GM12878 (cell line): ENCODE data around the gene USP54. TPM values are rescaled to one million over a fixed set of nuclear protein-coding genes. Genes with fewer than 3 reads are reported as not detected.
A peak's percentile ranks its signal among the peaks of the same experiment; 100 is the strongest.

Experiments used
- BACH1 ChIP-seq: fragments of 450-650 bp; IDR thresholded peaks from 2 replicates; pipeline ENCODE4 v1.6.1; 2017; ENCODE audit warnings: mild to moderate bottlenecking, borderline replicate concordance
- BHLHE40 ChIP-seq, 2 experiments: fragments of 450-650 bp in 1 of 2; IDR thresholded peaks; 2 replicates each; pipeline ENCODE4 v1.6.1; 2011 to 2017; ENCODE audit warnings: low read depth in 2 of 2, borderline replicate concordance in 1 of 2, improper control_type of control experiment in 1 of 2, low read length in 1 of 2, mild to moderate bottlenecking in 1 of 2
- CHD2 ChIP-seq: IDR thresholded peaks from 2 replicates; pipeline ENCODE4 v1.6.1; 2011; ENCODE audit warnings: low read depth, low read length, improper control_type of control experiment, borderline replicate concordance
- IKZF1 ChIP-seq: fragments of 450-650 bp; conservative IDR thresholded peaks from 2 replicates; pipeline ENCODE4 v1.6.1; 2017; ENCODE audit warnings: antibody characterized with exemption, mild to moderate bottlenecking
- IKZF2 ChIP-seq, 2 experiments: fragments of 450-650 bp; IDR thresholded peaks; 2 replicates each; pipeline ENCODE4 v1.6.1; 2017; ENCODE audit warnings: mild to moderate bottlenecking in 2 of 2, moderate library complexity in 2 of 2
- JUND ChIP-seq: IDR thresholded peaks from 2 replicates; pipeline ENCODE4 v1.6.1; 2012; ENCODE audit warnings: low read depth, mild to moderate bottlenecking, low read length, improper control_type of control experiment, moderate library complexity
- NFYA ChIP-seq: IDR thresholded peaks from 2 replicates; pipeline ENCODE4 v1.6.1; 2011; ENCODE audit warnings: low read depth, mild to moderate bottlenecking, low read length, improper control_type of control experiment, borderline replicate concordance
- RCOR1 ChIP-seq: conservative IDR thresholded peaks from 2 replicates; pipeline ENCODE4 v1.6.1; 2012; ENCODE audit warnings: low read depth, low read length, improper control_type of control experiment
- RELA ChIP-seq: fragments of 450-650 bp; IDR thresholded peaks from 2 replicates; pipeline ENCODE4 v1.8.0; 2014; ENCODE audit warnings: borderline replicate concordance; ENCODE audit not compliant: partially characterized antibody
- SIN3A ChIP-seq: IDR thresholded peaks from 2 replicates; pipeline ENCODE4 v1.6.1; 2012; ENCODE audit warnings: low read depth, low read length, improper control_type of control experiment
- SMAD5 ChIP-seq: IDR thresholded peaks from 2 replicates; pipeline ENCODE4 v1.6.1; 2016; ENCODE audit warnings: antibody characterized with exemption, low read depth
- SREBF2 ChIP-seq: IDR thresholded peaks from 2 replicates; pipeline ENCODE4 v1.6.1; 2012; ENCODE audit warnings: mild to moderate bottlenecking, low read length
- TCF7 ChIP-seq: IDR thresholded peaks from 2 replicates; pipeline ENCODE4 v1.6.1; 2014; ENCODE audit warnings: antibody characterized with exemption, borderline replicate concordance
- ZNF274 ChIP-seq: IDR thresholded peaks from one replicate; pipeline ENCODE4 v1.8.0; 2011; ENCODE audit not compliant: insufficient read length, insufficient read depth
- polyA plus RNA-seq, 11 experiments: library from polyadenylated mRNA; depleted of rRNA in 4 of 11; unstranded in 6 of 11; stranded (reverse) in 5 of 11; fragments of >200 nt; fragmentation: Nextera tagmentation in 4 of 11; fragmentation: Illumina TruSeq in 1 of 11; extraction: Ambion mirVana in 4 of 11; extraction: Trizol in 1 of 11; gene quantifications; 1 replicate in 1 of 11; 2 replicates in 10 of 11; pipeline versions ENCODE4 v1.2.1 to v1.2.3, GENCODE V29; 2011 to 2016; ENCODE audit warnings: inconsistent platforms in 2 of 11, missing spikeins in 2 of 11, low read depth in 1 of 11
- total RNA-seq, 4 experiments: library from RNA; depleted of rRNA in 3 of 4; stranded (reverse); fragments of >200 nt in 3 of 4; fragmentation: Illumina TruSeq in 1 of 4; extraction: Trizol in 1 of 4; gene quantifications; 2 replicates each; pipeline versions ENCODE4 v1.2.1 to v1.2.3, GENCODE V29; 2013 to 2021
- TF ChIP-seq, protein P1 (sequence below): fragments of 450-650 bp; IDR thresholded peaks from 2 replicates; pipeline ENCODE4 v1.6.1; 2017; ENCODE audit warnings: antibody characterized with exemption, mild to moderate bottlenecking, moderate library complexity
- TF ChIP-seq, protein P2 (sequence below): fragments of 150-350 bp; IDR thresholded peaks from 2 replicates; pipeline ENCODE4 v1.6.1; 2014; ENCODE audit warnings: mild to moderate bottlenecking, low read depth, low read length
- TF ChIP-seq, protein P3 (sequence below): fragments of 450-650 bp; conservative IDR thresholded peaks from 2 replicates; pipeline ENCODE4 v1.6.1; 2017; ENCODE audit warnings: mild to moderate bottlenecking, moderate library complexity
- TF ChIP-seq, protein P4 (sequence below): fragments of 450-650 bp; IDR thresholded peaks from 2 replicates; pipeline ENCODE4 v1.6.1; 2017; ENCODE audit warnings: mild to moderate bottlenecking
- TF ChIP-seq, protein P5 (sequence below): IDR thresholded peaks from 2 replicates; pipeline ENCODE4 v1.6.1; 2011; ENCODE audit warnings: borderline replicate concordance, low read depth, mild to moderate bottlenecking, moderate library complexity, low read length; ENCODE audit not compliant: insufficient read depth, poor library complexity, severe bottlenecking

Gene USP54
- total and polyA plus RNA-seq, 10 of the 15 experiments (the other 5 are each of a cell fraction or from before 2014, with no cell fraction given), result 0.93 to 10.5 (median 5.5) TPM

DNA sequence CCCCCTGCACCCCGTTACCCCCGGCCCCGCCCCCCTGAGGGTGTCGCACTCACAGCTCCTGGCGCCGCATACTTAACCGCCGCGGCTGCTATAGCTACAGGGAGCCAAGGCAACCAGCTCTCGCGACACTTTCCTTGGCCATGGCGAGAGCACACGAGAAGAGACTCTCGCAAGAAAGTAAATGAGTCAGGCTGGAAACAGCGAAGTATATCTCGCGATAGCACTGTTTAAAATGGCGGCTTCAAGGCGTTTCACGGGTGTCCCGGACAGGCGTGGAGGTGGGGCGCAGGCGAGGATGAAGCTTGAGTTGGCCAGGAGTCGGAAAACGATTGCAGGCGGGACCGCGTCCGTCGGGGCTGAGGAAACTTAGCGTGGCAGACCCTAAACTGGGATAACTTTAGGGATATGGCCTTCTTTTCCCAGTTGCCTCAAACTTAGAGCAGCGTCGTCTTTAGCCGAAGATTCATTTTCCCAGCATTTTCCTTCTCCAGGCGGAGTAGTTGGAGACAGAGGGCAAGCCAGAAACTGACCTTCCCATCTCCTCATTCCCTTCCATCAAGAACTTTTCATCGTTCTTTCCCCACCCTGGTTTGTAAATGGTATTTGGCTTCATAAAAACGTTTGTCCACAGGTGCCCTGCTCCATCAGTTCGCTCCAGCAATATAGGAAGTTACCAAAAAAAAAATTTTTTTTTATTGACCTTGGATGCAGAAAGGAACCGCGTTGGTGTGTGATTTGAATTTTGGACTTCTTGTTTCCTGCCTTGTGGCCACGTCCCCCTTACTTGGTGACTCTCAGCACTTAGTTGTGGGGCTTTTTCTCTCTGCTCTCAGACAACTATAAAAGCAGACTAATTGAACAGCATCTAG is 35.0 kb upstream of the USP54 start (continued):
- TF ChIP-seq, protein P1, sequence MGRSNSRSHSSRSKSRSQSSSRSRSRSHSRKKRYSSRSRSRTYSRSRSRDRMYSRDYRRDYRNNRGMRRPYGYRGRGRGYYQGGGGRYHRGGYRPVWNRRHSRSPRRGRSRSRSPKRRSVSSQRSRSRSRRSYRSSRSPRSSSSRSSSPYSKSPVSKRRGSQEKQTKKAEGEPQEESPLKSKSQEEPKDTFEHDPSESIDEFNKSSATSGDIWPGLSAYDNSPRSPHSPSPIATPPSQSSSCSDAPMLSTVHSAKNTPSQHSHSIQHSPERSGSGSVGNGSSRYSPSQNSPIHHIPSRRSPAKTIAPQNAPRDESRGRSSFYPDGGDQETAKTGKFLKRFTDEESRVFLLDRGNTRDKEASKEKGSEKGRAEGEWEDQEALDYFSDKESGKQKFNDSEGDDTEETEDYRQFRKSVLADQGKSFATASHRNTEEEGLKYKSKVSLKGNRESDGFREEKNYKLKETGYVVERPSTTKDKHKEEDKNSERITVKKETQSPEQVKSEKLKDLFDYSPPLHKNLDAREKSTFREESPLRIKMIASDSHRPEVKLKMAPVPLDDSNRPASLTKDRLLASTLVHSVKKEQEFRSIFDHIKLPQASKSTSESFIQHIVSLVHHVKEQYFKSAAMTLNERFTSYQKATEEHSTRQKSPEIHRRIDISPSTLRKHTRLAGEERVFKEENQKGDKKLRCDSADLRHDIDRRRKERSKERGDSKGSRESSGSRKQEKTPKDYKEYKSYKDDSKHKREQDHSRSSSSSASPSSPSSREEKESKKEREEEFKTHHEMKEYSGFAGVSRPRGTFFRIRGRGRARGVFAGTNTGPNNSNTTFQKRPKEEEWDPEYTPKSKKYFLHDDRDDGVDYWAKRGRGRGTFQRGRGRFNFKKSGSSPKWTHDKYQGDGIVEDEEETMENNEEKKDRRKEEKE, result no peak
- TF ChIP-seq IKZF2 (IDR thresholded peaks at IDR 0.05), result peak in 1 of 2 experiments; percentile 39; a peak in 1 of 4 replicates
- TF ChIP-seq IKZF1, result peak; percentile 55; the same call in 1 of the 2 replicates
- no peak for TF ChIP-seq RELA
- TF ChIP-seq, protein P2, sequence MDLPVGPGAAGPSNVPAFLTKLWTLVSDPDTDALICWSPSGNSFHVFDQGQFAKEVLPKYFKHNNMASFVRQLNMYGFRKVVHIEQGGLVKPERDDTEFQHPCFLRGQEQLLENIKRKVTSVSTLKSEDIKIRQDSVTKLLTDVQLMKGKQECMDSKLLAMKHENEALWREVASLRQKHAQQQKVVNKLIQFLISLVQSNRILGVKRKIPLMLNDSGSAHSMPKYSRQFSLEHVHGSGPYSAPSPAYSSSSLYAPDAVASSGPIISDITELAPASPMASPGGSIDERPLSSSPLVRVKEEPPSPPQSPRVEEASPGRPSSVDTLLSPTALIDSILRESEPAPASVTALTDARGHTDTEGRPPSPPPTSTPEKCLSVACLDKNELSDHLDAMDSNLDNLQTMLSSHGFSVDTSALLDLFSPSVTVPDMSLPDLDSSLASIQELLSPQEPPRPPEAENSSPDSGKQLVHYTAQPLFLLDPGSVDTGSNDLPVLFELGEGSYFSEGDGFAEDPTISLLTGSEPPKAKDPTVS, result no peak
- TF ChIP-seq TCF7, result no peak
- TF ChIP-seq, protein P3, sequence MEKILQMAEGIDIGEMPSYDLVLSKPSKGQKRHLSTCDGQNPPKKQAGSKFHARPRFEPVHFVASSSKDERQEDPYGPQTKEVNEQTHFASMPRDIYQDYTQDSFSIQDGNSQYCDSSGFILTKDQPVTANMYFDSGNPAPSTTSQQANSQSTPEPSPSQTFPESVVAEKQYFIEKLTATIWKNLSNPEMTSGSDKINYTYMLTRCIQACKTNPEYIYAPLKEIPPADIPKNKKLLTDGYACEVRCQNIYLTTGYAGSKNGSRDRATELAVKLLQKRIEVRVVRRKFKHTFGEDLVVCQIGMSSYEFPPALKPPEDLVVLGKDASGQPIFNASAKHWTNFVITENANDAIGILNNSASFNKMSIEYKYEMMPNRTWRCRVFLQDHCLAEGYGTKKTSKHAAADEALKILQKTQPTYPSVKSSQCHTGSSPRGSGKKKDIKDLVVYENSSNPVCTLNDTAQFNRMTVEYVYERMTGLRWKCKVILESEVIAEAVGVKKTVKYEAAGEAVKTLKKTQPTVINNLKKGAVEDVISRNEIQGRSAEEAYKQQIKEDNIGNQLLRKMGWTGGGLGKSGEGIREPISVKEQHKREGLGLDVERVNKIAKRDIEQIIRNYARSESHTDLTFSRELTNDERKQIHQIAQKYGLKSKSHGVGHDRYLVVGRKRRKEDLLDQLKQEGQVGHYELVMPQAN, result no peak
- TF ChIP-seq BACH1, result peak; percentile 97
- no peak for TF ChIP-seq ZNF274
- TF ChIP-seq SIN3A, result peak; percentile 55; the same call in 1 of the 2 replicates
- TF ChIP-seq NFYA, result no peak
- 0 out of 4 replicates have a peak, but pooled peaks of 1 of the 2 experiments have one; percentile 48 for TF ChIP-seq BHLHE40 (IDR thresholded peaks at IDR 0.05; ENCODE audit: borderline replicate concordance in 1 of 2, low read depth in 2 of 2, low read length in 1 of 2)
- TF ChIP-seq, protein P4, sequence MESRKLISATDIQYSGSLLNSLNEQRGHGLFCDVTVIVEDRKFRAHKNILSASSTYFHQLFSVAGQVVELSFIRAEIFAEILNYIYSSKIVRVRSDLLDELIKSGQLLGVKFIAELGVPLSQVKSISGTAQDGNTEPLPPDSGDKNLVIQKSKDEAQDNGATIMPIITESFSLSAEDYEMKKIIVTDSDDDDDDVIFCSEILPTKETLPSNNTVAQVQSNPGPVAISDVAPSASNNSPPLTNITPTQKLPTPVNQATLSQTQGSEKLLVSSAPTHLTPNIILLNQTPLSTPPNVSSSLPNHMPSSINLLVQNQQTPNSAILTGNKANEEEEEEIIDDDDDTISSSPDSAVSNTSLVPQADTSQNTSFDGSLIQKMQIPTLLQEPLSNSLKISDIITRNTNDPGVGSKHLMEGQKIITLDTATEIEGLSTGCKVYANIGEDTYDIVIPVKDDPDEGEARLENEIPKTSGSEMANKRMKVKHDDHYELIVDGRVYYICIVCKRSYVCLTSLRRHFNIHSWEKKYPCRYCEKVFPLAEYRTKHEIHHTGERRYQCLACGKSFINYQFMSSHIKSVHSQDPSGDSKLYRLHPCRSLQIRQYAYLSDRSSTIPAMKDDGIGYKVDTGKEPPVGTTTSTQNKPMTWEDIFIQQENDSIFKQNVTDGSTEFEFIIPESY, result 0 out of 2 replicates have a peak, but pooled peaks have one; percentile 19
- peak; percentile 92; the same call in 1 of the 2 replicates for TF ChIP-seq RCOR1
- TF ChIP-seq, protein P5, sequence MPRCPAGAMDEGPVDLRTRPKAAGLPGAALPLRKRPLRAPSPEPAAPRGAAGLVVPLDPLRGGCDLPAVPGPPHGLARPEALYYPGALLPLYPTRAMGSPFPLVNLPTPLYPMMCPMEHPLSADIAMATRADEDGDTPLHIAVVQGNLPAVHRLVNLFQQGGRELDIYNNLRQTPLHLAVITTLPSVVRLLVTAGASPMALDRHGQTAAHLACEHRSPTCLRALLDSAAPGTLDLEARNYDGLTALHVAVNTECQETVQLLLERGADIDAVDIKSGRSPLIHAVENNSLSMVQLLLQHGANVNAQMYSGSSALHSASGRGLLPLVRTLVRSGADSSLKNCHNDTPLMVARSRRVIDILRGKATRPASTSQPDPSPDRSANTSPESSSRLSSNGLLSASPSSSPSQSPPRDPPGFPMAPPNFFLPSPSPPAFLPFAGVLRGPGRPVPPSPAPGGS, result no peak
- no peak for TF ChIP-seq JUND
- TF ChIP-seq SREBF2, result no peak
- TF ChIP-seq SMAD5, result peak; percentile 87
- TF ChIP-seq CHD2, result peak; percentile 99
